AG04450 (cell line): ENCODE measurements around the gene ANXA6. TPM values are rescaled to one million over a fixed set of nuclear protein-coding genes. Genes with fewer than 3 reads are reported as not detected.

Source experiments
- CTCF ChIA-PET: fragments of 300-600, 350-600 bp; formaldehyde crosslinking; extraction: SDS; loops from one replicate; lab custom pipeline; 2022; ENCODE audit warnings: antibody characterized with exemption, inconsistent platforms; lab: Charles Lee
- POLR2A ChIA-PET: fragments of 350-600 bp; formaldehyde crosslinking; extraction: SDS; loops from one replicate; lab custom pipeline; 2021; ENCODE audit warnings: antibody characterized with exemption, inconsistent platforms; lab: Yijun Ruan, JAX
- DNase-seq: peaks from one replicate; pipeline ENCODE4 v3.0.0-alpha.2; 2011; ENCODE audit warnings: low read depth, low spot score
- H3K27ac ChIP-seq: one replicate; pipeline ENCODE4 v1.5.1; 2012; ENCODE audit warnings: low read depth, low read length, control low read depth
- H3K27me3 ChIP-seq: one replicate; pipeline ENCODE4 v1.6.0; 2012; ENCODE audit warnings: low read length; ENCODE audit not compliant: control insufficient read depth, insufficient read depth
- H3K4me3 ChIP-seq: 2 replicates; pipeline ENCODE4 v1.5.1; 2011; ENCODE audit warnings: mild to moderate bottlenecking, low read depth, low read length, control low read depth
- H3K9me3 ChIP-seq: 2 replicates; pipeline ENCODE4 v1.5.1; 2012; ENCODE audit warnings: low read length; ENCODE audit not compliant: control insufficient read depth, insufficient read depth
- CTCF ChIP-seq: IDR thresholded peaks from 2 replicates; pipeline ENCODE4 v1.5.1; 2011; ENCODE audit warnings: low read depth, low read length, control low read depth, inconsistent platforms
- polyA plus RNA-seq: library from polyadenylated mRNA; depleted of rRNA; stranded (reverse); fragments of >200 nt; gene quantifications from 2 replicates; pipeline ENCODE4 v1.2.3, GENCODE V29; 2011

Gene ANXA6
- polyA plus RNA-seq, 1 experiment: 502 TPM

GRCh38 chr5:151186052-151186451 lies 28.5 kb upstream of the ANXA6 start:
- TF ChIP-seq CTCF: no peak
- ChIA-PET POLR2A (no interaction called here), CTCF (no interaction called here)
- no peak overlapping the region for H3K27ac ChIP-seq
- no peaks in the 10 kb centered on the region for H3K9me3 ChIP-seq
- no peak for DNase-seq
- H3K27me3 ChIP-seq: peaks cover 5% of the 10 kb centered on the region
- H3K4me3 ChIP-seq: no peak overlapping the region

- Histone ChIP-seq H3K4me3 (no peak overlapping the region), H3K27me3 (peaks cover 5% of the 10 kb centered on the region), H3K27ac (no peak overlapping the region), H3K9me3 (no peaks in the 10 kb centered on the region)
- DNase-seq: no peak
- TF ChIP-seq CTCF: no peak
- CTCF ChIA-PET: interaction anchor here (1.0 kb wide), 1 partner anchor 136 kb away, joined by 3 read pairs; no protein-coding TSS in a partner anchor
- POLR2A ChIA-PET: no interaction called here
Observed at GRCh38 chr5:151184316-151185042, 26.9 kb upstream of the ANXA6 start.

- H3K27ac ChIP-seq: no peak overlapping the region
- DNase-seq: no peak
- ChIA-PET POLR2A (no interaction called here), CTCF (interaction anchor here (0.6 to 1.0 kb wide), 2 partner anchors 135 to 567 kb away, joined by 3 to 4 read pairs; no protein-coding TSS in a partner anchor)
- no peak overlapping the region for H3K4me3 ChIP-seq
- H3K9me3 ChIP-seq: no peaks in the 10 kb centered on the region
- no peak for TF ChIP-seq CTCF
- H3K27me3 ChIP-seq: peaks cover 9% of the 10 kb centered on the region
Observed at GRCh38 chr5:151183456-151184245, 26.1 kb upstream of the ANXA6 start.

- H3K9me3 ChIP-seq: no peaks in the 10 kb centered on the region
- no peak for TF ChIP-seq CTCF
- H3K27ac ChIP-seq: no peak overlapping the region
- DNase-seq: no peak
- no peak overlapping the region for H3K4me3 ChIP-seq
- peaks cover 9% of the 10 kb centered on the region for H3K27me3 ChIP-seq
- ChIA-PET CTCF (interaction anchor here (1.0 kb wide), 1 partner anchor 135 kb away, joined by 3 read pairs; no protein-coding TSS in a partner anchor), POLR2A (no interaction called here)
Observed at GRCh38 chr5:151182976-151183375, 25.4 kb upstream of the ANXA6 start.

GRCh38 chr5:151182524-151182900 lies 24.9 kb upstream of the ANXA6 start:
- ChIA-PET CTCF (interaction anchor here (1.1 kb wide), 1 partner anchor 18 kb away, joined by 6 read pairs; no protein-coding TSS in a partner anchor), POLR2A (no interaction called here)
- H3K4me3 ChIP-seq: no peak overlapping the region
- H3K27ac ChIP-seq: no peak overlapping the region
- no peak for TF ChIP-seq CTCF
- no peaks in the 10 kb centered on the region for H3K9me3 ChIP-seq
- DNase-seq: no peak
- peaks cover 9% of the 10 kb centered on the region for H3K27me3 ChIP-seq
